Mesothelial cell of epicardium (in vitro differentiated cells): ENCODE measurements around the gene CLK2. TPM values are rescaled to one million over a fixed set of nuclear protein-coding genes. Genes with fewer than 3 reads are reported as not detected.
"Not testable (repeated sequence)": the region's sequence is repeated elsewhere in the genome, so short reads cannot be mapped to it uniquely, and the experiment has no call there.

ENCODE experiments used
- DNase-seq, 2 experiments: peaks; one replicate each; pipeline ENCODE4 v3.0.0; 2021; ENCODE audit warnings: low spot score in 2 of 2; ENCODE audit not compliant: unreplicated experiment in 2 of 2
- H3K27ac Mint-ChIP-seq: 2 replicates; pipeline ENCODE4 v1.8.0; 2021; ENCODE audit warnings: mixed read lengths
- H3K27me3 Mint-ChIP-seq: 2 replicates; pipeline ENCODE4 v1.8.0; 2021; ENCODE audit warnings: low read depth, mixed read lengths
- H3K36me3 Mint-ChIP-seq: 2 replicates; pipeline ENCODE4 v1.8.0; 2021; ENCODE audit warnings: mixed read lengths
- H3K4me1 Mint-ChIP-seq: 2 replicates; pipeline ENCODE4 v1.8.0; 2021; ENCODE audit warnings: mixed read lengths
- H3K4me3 Mint-ChIP-seq: 2 replicates; pipeline ENCODE4 v1.8.0; 2021; ENCODE audit warnings: mild to moderate bottlenecking, moderate library complexity, mixed read lengths
- H3K9me3 Mint-ChIP-seq: 2 replicates; pipeline ENCODE4 v1.8.0; 2021; ENCODE audit warnings: mixed read lengths
- total RNA-seq: library from RNA; stranded (reverse); gene quantifications from 3 replicates; pipeline ENCODE4 v1.2.1, GENCODE V29; 2021
- TF ChIP-seq, protein P1 (sequence below): fragments of 200-600 bp; sonication (generic); IDR thresholded peaks from one replicate; pipeline ENCODE4 v1.5.0; 2021; ENCODE audit warnings: antibody characterized with exemption; ENCODE audit not compliant: unreplicated experiment

CLK2 gene
- total RNA-seq, 1 donor from 2014 or later: 108 TPM

DNA sequence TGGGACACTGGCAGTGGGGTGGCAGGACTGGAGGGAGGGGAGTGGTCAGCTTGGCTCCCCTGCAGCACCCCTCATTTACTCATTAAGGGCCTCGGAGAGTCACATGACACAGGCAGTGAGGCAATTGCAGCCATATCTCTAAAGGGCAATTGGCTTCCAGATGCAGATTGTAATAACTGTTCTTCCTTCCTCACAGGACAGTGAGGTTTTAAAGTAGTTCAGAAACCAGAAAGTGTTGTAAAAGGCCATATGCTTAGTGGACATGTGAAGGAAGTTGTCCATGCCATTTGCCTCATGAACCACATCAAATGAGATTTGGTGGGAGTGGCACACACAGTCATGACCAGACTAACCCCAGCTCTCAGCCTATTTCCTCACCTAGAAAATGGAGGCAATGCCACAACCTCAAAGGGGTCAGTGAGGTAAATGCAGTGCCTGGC is 53.7 kb downstream of the CLK2 start:
- no peaks in the 10 kb centered on the region for H3K27me3 Mint-ChIP-seq
- no peaks in the 10 kb centered on the region for H3K9me3 Mint-ChIP-seq
- H3K27ac Mint-ChIP-seq: peak overlapping the region; percentile 43
- H3K4me1 Mint-ChIP-seq: peaks cover 22% of the 10 kb centered on the region
- H3K36me3 Mint-ChIP-seq: peaks cover 2% of the 10 kb centered on the region
- no peak for DNase-seq
- TF ChIP-seq, protein P1, sequence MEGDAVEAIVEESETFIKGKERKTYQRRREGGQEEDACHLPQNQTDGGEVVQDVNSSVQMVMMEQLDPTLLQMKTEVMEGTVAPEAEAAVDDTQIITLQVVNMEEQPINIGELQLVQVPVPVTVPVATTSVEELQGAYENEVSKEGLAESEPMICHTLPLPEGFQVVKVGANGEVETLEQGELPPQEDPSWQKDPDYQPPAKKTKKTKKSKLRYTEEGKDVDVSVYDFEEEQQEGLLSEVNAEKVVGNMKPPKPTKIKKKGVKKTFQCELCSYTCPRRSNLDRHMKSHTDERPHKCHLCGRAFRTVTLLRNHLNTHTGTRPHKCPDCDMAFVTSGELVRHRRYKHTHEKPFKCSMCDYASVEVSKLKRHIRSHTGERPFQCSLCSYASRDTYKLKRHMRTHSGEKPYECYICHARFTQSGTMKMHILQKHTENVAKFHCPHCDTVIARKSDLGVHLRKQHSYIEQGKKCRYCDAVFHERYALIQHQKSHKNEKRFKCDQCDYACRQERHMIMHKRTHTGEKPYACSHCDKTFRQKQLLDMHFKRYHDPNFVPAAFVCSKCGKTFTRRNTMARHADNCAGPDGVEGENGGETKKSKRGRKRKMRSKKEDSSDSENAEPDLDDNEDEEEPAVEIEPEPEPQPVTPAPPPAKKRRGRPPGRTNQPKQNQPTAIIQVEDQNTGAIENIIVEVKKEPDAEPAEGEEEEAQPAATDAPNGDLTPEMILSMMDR: no peak
- H3K4me3 Mint-ChIP-seq: peak overlapping the region; percentile 47

DNA sequence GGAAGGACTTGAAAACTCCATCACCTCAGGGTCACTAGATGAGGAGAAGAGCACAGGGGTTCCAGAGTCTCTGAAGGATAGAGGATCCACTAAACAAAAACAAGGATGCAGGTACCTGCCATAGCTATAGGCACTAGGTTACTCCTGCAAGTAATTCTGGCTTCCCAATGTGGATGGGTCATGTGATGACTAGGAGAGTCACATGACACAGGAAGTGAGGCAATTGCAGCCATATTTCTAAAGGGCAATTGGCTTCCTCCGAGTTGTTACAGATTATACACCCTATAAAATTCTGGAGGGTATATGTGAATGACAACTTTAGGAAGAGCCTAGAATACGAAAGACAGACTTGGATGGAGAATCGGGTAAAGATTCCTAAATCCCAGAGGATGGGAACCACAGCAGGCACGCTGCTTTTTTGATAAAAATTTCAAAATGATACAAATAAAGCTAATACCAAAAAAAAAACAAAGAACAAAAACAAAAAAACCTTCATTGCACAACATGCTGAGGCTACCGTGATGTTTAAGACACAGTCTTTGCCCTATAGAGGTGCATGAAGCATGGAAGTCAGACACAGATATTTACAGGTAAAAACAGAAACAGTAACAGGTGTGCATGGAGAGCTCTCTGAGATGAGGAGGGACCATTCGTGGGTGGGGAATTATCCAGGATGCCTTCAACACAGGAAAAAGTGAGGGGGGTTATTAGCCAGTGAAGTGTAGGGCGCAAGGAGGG is 54.3 kb downstream of the CLK2 start:
- H3K4me1 Mint-ChIP-seq: peaks cover 16% of the 10 kb centered on the region
- H3K27me3 Mint-ChIP-seq: no peaks in the 10 kb centered on the region
- peak overlapping the region; percentile 43 for H3K27ac Mint-ChIP-seq
- TF ChIP-seq, protein P1: no peak
- no peak for DNase-seq
- peaks cover 2% of the 10 kb centered on the region for H3K36me3 Mint-ChIP-seq
- H3K9me3 Mint-ChIP-seq: no peaks in the 10 kb centered on the region
- H3K4me3 Mint-ChIP-seq: peak overlapping the region; percentile 47

DNA sequence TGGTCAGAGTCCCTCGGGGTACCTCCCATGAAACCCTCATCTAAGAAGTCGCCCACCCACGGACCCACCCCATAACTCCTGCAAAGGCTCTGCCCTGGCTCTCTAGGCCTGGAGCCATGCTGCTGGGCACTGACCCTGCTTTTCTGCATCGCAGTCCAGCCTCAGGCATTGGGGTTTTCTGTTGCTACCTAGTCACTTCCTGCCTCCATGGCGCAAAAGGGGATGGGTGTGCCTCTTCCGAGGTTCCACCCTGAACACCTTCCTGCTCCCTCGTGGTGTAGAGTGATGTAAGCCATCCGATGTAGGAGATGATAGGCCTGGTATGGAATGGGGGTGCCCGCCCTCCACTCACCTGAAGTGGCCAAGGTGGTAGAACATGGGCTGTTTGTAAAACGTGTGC is 58.6 kb downstream of the CLK2 start:
- DNase-seq, H3K36me3 Mint-ChIP-seq, H3K27ac Mint-ChIP-seq, H3K4me3 Mint-ChIP-seq, H3K9me3 Mint-ChIP-seq, H3K27me3 Mint-ChIP-seq: not testable (repeated sequence)
- H3K4me1 Mint-ChIP-seq: peaks cover 18% of the 10 kb centered on the region

Other genes starting within 250 kb of the CLK2 start
- gene DCST2, start 239.7 kb downstream of the CLK2 start, total RNA-seq: 1.8 to 2.9 TPM (median 1.9 TPM) in 3 replicates
- 0.58 TPM in 1 of 3 replicates, not detected in the others for gene DCST1, start 239.7 kb downstream of the CLK2 start, total RNA-seq
- gene ADAM15, start 222.2 kb downstream of the CLK2 start, total RNA-seq: 32.7 to 36.1 TPM (median 36.1 TPM) in 3 replicates
- 30.8 to 31.2 TPM (median 30.9 TPM) in 3 replicates for gene EFNA4, start 209.8 kb downstream of the CLK2 start, total RNA-seq
- gene EFNA3, start 194.7 kb downstream of the CLK2 start, total RNA-seq: 14.6 to 17.8 TPM (median 15.4 TPM) in 3 replicates
- gene EFNA1, start 145.6 kb downstream of the CLK2 start, total RNA-seq: 92.4 to 94.8 TPM (median 93.1 TPM) in 3 replicates
- 25.6 to 33.5 TPM (median 25.9 TPM) in 3 replicates for gene SLC50A1, start 137.7 kb downstream of the CLK2 start, total RNA-seq
- 49.7 to 60.9 TPM (median 54.1 TPM) in 3 replicates for gene DPM3, start 133.0 kb downstream of the CLK2 start, total RNA-seq
- 120 to 143 TPM (median 123 TPM) in 3 replicates for gene KRTCAP2, start 100.2 kb downstream of the CLK2 start, total RNA-seq
- gene TRIM46, start 99.7 kb downstream of the CLK2 start, total RNA-seq: 5.7 to 6.6 TPM (median 6.3 TPM) in 3 replicates
- 53.1 to 57.9 TPM (median 54.0 TPM) in 3 replicates for gene THBS3, start 65.6 kb downstream of the CLK2 start, total RNA-seq
- gene MTX1, start 64.8 kb downstream of the CLK2 start, total RNA-seq: 33.9 to 35.7 TPM (median 33.9 TPM) in 3 replicates
- 51.9 to 56.1 TPM (median 56.0 TPM) in 3 replicates for gene ENTREP3, start 18.0 kb downstream of the CLK2 start, total RNA-seq
- 46.8 to 50.5 TPM (median 49.8 TPM) in 3 replicates for gene SCAMP3, start 11.1 kb downstream of the CLK2 start, total RNA-seq
- 12.9 to 13.6 TPM (median 13.1 TPM) in 3 replicates for gene HCN3, start 4.0 kb upstream of the CLK2 start, total RNA-seq
- 0.11 TPM in 1 of 3 replicates, not detected in the others for gene PKLR, start 27.9 kb upstream of the CLK2 start, total RNA-seq
- 153 to 166 TPM (median 162 TPM) in 3 replicates for gene FDPS, start 35.4 kb upstream of the CLK2 start, total RNA-seq
- gene RUSC1, start 47.4 kb upstream of the CLK2 start, total RNA-seq: 55.0 to 57.0 TPM (median 55.5 TPM) in 3 replicates